Activated T-cell treated with anti-CD3 and anti-CD28 coated beads, Interleukin-2, amount 50 U/mL, for 1 hour (primary cell): ENCODE data around the gene PCLO.
"Not testable (repeated sequence)": the region's sequence is repeated elsewhere in the genome, so short reads cannot be mapped to it uniquely, and the experiment has no call there.

Source experiments
- DNase-seq: peaks from one replicate; pipeline ENCODE4 v3.0.0-alpha.2; 2020

The PCLO gene

GRCh38 chr7:83130623-83131545 lies 31.8 kb downstream of the PCLO start:
- DNase-seq = no peak

GRCh38 chr7:83130191-83130590 lies 32.5 kb downstream of the PCLO start:
- no peak for DNase-seq

GRCh38 chr7:83119494-83119893 lies 43.2 kb downstream of the PCLO start:
- no peak for DNase-seq

- no peak for DNase-seq
Measured at GRCh38 chr7:83119026-83119382, 43.7 kb downstream of the PCLO start.

- DNase-seq = no peak
Measured at GRCh38 chr7:83118347-83119025, 44.2 kb downstream of the PCLO start.

- no peak for DNase-seq
Measured at GRCh38 chr7:83117466-83117865, 45.2 kb downstream of the PCLO start.

GRCh38 chr7:83111391-83111790 lies 51.3 kb downstream of the PCLO start:
- no peak for DNase-seq

GRCh38 chr7:83109352-83109751 lies 53.3 kb downstream of the PCLO start:
- no peak for DNase-seq

GRCh38 chr7:83105948-83106347 lies 56.7 kb downstream of the PCLO start:
- DNase-seq = no peak

GRCh38 chr7:83105063-83105462 lies 57.6 kb downstream of the PCLO start:
- DNase-seq = no peak

GRCh38 chr7:83101530-83101929 lies 61.2 kb downstream of the PCLO start:
- no peak for DNase-seq

- no peak for DNase-seq
Measured at GRCh38 chr7:83096065-83096580, 66.6 kb downstream of the PCLO start.

- DNase-seq = no peak
Measured at GRCh38 chr7:83085299-83085698, 77.4 kb downstream of the PCLO start.

GRCh38 chr7:83079879-83080278 lies 82.8 kb downstream of the PCLO start:
- not testable (repeated sequence) for DNase-seq

- no peak for DNase-seq
Measured at GRCh38 chr7:83077328-83077727, 85.4 kb downstream of the PCLO start.

- DNase-seq = no peak
Measured at GRCh38 chr7:83072576-83073517, 89.8 kb downstream of the PCLO start.

- no peak for DNase-seq
Measured at GRCh38 chr7:83065714-83066113, 97.0 kb downstream of the PCLO start.

- DNase-seq = no peak
Measured at GRCh38 chr7:83060218-83060617, 102.5 kb downstream of the PCLO start.

GRCh38 chr7:83058667-83059066 lies 104.0 kb downstream of the PCLO start:
- DNase-seq = no peak

- no peak for DNase-seq
Measured at GRCh38 chr7:83055197-83055596, 107.5 kb downstream of the PCLO start.

- no peak for DNase-seq
Measured at GRCh38 chr7:83054472-83054871, 108.2 kb downstream of the PCLO start.

GRCh38 chr7:83053965-83054364 lies 108.7 kb downstream of the PCLO start:
- no peak for DNase-seq

- DNase-seq = no peak
Measured at GRCh38 chr7:83040484-83040883, 122.2 kb downstream of the PCLO start.
